ENCODE results near the gene MARVELD1. TPM values are rescaled to one million over a fixed set of nuclear protein-coding genes. Genes with fewer than 3 reads are reported as not detected.

MARVELD1 gene
- total RNA-seq, 1 donor from 2014 or later = 12.1 TPM

DNA sequence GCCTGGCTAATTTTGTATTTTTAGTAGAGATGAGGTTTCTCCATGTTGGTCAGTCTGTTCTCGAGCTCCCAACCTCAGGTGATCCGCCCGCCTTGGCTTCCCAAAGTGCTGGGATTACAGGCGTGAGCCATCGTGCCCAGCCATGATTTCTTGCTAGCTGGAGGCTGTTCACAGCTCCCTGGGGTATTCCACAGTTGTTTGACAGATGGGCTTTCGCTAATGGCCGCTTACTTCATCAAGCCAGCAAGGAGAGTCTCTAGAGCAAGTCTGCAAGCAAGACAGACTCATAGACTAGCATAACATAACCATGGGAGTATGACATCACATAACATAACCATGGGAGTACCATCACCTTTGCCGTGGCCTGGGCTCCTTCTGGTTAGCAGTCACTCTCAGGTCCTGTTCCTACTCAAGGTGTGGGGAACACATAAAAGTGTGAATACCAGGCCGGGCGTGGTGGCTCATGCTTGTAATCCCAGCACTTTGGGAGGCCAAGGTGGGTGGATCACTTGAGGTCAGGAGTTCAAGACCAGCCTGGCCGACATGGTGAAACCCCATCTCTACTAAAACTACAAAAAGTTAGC is 15.4 kb upstream of the MARVELD1 start:
- ATAC-seq = peak; percentile 35

GRCh38 chr10:97701438-97702069 is 12.0 kb upstream of the MARVELD1 start:
- ATAC-seq = peak; percentile 84

GRCh38 chr10:97703398-97704067 is 10.0 kb upstream of the MARVELD1 start:
- ATAC-seq = no peak

DNA sequence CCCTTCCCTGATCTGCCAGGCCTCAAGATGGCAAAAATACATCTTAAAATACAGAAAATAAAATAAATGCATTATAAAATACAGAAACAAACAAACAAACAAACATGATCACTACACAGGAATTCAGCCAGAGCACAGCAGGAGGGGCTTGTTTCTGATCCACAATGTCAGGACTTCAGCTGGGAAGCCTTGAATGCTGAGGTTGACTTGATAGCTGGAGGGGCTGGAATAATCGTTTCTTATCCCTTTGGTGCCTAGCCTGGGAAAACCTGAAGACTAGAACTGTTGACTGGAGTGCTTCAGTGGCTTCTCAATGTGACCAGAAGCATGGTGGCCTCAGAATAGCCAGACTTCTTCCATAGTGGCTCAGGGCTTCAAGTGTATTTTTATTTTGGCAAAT is 9.2 kb upstream of the MARVELD1 start:
- ATAC-seq = no peak

GRCh38 chr10:97705006-97705670 is 8.4 kb upstream of the MARVELD1 start:
- no peak for ATAC-seq

DNA sequence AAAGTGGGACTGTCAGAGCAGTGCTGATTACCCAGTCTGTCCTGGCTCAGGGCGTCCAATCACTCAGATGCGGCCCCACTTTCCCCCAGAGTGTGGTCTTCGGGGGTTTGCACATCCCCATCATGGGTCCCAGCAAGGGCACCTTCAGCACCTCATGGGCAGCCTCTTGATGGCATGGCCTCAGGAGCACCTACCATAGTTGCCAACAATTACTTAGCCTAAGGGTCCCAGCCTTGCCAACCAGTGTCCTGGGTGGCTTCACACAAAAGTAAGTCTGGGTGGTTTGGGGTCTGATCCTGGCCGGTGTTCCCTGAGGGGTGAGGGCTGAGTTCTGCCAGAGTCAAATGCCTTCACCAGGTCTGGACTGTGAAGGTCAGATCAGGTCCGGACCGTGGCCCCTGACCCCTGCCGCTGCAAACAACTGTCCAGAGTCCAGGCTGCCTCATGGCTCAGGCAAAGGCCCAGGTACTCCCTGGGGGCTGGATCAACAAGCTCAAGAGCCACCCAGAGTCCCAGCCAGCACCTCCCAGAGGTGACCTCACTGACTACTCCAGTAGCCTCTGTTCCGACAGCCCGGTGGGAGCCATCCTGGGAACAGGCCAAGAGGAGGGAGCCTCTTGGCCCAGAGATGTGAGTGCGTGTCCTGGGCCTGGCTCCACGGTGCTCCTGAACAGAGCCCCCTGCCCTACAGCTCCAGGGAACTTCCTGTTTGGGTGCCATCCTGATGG is 6.2 kb upstream of the MARVELD1 start:
- ATAC-seq = peak; percentile 8

- ATAC-seq = no peak
These were observed 5.4 kb upstream of the MARVELD1 start for GRCh38 chr10:97708167-97708566.

GRCh38 chr10:97708976-97709946 is 4.3 kb upstream of the MARVELD1 start:
- ATAC-seq = no peak

- no peak for ATAC-seq
These were observed 1.6 kb upstream of the MARVELD1 start for GRCh38 chr10:97711640-97712572.

- ATAC-seq = peak; percentile 81
These were observed 383 bp downstream of the MARVELD1 start for GRCh38 chr10:97713826-97714400.

- peak; percentile 75 for ATAC-seq
These were observed 1.1 kb downstream of the MARVELD1 start for GRCh38 chr10:97714401-97715258.

DNA sequence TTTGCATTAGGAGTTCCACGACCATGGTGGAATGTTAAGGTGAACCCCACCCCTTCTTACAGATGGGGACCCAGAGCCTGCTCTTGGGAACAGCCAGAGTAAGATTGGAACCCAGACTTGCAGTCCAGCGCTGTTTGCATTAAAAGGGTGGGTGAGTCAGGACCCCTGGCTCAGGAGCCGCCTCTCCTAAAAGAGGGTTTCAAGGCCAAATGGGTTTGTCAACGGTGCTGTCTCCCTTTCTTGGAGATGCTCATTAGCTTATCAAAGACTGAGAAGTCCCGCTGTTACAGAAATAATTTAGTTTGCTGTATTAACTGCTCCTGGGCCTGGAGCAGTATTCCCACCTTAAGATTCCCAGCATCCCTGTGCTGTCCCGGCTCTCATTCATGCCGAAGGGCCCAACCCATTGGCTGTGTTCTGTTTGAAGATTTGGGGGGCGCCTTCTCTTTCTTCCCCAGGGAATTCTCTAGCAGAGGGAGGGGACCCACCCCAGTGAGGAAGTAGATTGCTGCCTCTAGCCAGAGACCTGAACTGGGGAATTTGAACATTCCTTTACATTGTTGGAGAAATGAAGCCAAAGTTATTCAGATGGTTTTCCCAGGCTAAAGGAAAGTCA is 1.8 kb downstream of the MARVELD1 start:
- ATAC-seq = no peak

DNA sequence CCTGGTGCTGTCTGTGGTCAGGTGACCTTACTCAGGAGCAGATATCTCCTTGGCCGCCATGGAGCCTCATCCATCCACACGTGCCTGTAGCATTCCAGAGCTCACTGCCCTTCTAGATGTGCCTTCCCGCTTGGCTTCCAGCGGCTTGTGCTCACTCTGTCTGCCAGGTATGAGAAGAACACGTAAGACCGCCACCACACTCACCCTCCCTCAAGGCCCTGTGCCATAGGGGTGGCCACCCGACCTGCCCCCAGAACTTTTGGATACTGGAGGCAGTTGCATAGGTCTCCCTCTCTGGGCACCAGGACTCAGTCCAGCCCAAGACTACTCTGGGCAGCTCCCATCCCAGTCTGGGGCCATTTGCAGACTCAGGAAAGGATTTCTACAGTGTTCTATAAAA is 4.1 kb downstream of the MARVELD1 start:
- ATAC-seq = no peak

DNA sequence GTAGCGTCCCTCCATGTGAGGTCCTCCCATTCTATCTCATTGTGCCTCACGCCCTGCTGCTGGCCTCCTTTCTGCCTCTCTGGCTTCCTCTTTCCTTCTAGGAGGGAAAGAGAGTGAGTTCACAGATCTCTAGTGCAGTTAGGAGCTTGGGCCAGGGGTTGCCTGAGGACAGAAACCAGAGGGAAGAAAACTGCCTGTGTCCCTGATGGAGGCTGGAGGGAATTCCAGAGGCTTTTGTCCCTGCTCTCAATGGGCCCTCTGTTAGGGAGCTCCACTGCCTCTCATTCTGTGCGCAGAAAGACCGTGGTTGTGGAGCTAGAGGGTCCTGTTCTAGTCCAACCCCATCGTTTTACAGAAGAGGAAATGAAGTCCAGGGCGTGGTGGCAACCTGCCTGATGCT is 4.6 kb downstream of the MARVELD1 start:
- ATAC-seq = no peak

DNA sequence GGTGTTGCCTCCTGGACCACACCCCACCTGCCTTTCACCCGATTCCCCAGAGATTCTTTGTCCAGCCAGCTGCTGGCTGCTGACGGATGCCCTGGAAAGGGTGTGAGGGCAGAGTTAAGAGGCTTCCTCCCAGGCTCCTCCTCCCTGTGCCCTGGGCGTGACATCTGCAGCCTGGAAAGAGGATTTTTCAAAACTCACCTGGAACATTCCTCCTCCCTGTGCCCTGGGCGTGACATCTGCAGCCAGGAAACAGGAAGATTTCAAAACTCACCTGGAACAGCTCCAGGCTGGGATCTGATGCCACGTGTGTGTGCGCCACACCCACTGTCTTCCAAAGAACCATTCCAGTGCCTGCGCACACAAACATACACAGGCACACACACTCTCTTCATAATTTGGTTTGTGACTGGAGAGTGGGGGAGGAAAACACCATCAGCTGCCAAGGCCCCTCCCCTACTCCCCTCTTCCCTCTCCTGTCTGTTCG is 5.2 kb downstream of the MARVELD1 start:
- ATAC-seq = peak; percentile 89

DNA sequence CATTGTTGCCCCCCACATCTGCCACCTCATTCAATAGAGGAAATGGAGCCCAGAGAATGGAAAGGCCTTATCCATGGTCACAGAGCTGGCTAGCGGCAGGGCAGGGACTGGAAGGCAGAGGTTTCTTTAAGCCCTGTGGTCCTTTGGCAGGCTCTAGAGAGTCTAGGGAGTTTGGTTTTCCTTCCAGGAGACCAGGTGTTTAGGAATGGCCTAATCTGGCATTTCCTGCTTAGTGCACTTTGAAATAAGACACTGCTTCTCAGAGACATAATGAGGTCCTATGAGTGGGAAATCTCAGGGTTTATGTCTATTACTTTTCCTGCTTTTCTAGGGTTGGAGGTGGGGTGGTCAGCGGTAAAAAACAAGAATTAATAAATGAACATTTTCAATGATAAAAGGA is 6.1 kb downstream of the MARVELD1 start:
- no peak for ATAC-seq

GRCh38 chr10:97721871-97722780 is 8.6 kb downstream of the MARVELD1 start:
- ATAC-seq = no peak
